Measurements from ENCODE around the gene PRXL2B.
A peak's percentile ranks its signal among the peaks of the same experiment; 100 is the strongest.
"Not testable (repeated sequence)": the region's sequence is repeated elsewhere in the genome, so short reads cannot be mapped to it uniquely, and the experiment has no call there.

PRXL2B gene

GRCh38 chr1:2569703-2570102 is 16.9 kb upstream of the PRXL2B start:
- H3K36me3 ChIP-seq (ENCODE audit: control insufficient read depth in 4 of 4, insufficient read depth in 4 of 4, low read length in 3 of 4); H3K27me3 ChIP-seq (replicated peaks in 2 of 5; ENCODE audit: control insufficient read depth in 4 of 5, insufficient read depth in 5 of 5, low read length in 4 of 5); H3K9me3 ChIP-seq (ENCODE audit: control extremely low read depth in 1 of 5, control insufficient read depth in 4 of 5, insufficient read depth in 2 of 5, low read depth in 1 of 5, low read length in 4 of 5); POLR2A ChIA-PET; H3K4me3 ChIP-seq (ENCODE audit: control insufficient read depth in 1 of 7, extremely low read depth in 1 of 7, insufficient read depth in 4 of 7, low read depth in 2 of 7, low read length in 6 of 7); H3K4me1 ChIP-seq (ENCODE audit: control extremely low read depth in 1 of 4, control insufficient read depth in 4 of 4, insufficient read depth in 4 of 4, low read length in 3 of 4); DNase-seq; H3K27ac ChIP-seq (ENCODE audit: insufficient read depth in 1 of 2, low read depth in 1 of 2, low read length in 2 of 2, poor library complexity in 1 of 2, severe bottlenecking in 2 of 2): not testable (repeated sequence)
- 83% methylated on average over 7 of the region's 13 CpGs for WGBS (ENCODE audit: insufficient coverage)
- CTCF ChIA-PET: interaction anchor here (1.3 to 1.7 kb wide), 2 partner anchors 8 to 15 kb away, joined by 6 read pairs; no protein-coding TSS in a partner anchor

GRCh38 chr1:2570332-2570731 is 16.2 kb upstream of the PRXL2B start:
- Histone ChIP-seq H3K9me3 (ENCODE audit: control extremely low read depth in 1 of 5, control insufficient read depth in 4 of 5, insufficient read depth in 2 of 5, low read depth in 1 of 5, low read length in 4 of 5) (peaks cover 0 to 5% (median 4%) of the 10 kb centered on the region in 5 experiments), H3K27ac (ENCODE audit: insufficient read depth in 1 of 2, low read depth in 1 of 2, low read length in 2 of 2, poor library complexity in 1 of 2, severe bottlenecking in 2 of 2) (no peak overlapping the region), H3K36me3 (ENCODE audit: control insufficient read depth in 4 of 4, insufficient read depth in 4 of 4, low read length in 3 of 4) (no peaks in the 10 kb centered on the region), H3K4me1 (ENCODE audit: control extremely low read depth in 1 of 4, control insufficient read depth in 4 of 4, insufficient read depth in 4 of 4, low read length in 3 of 4) (peaks cover 0 to 5% (median 5%) of the 10 kb centered on the region in 4 experiments), H3K27me3 (replicated peaks in 2 of 5; ENCODE audit: control insufficient read depth in 4 of 5, insufficient read depth in 5 of 5, low read length in 4 of 5) (no peaks in the 10 kb centered on the region), H3K4me3 (ENCODE audit: control insufficient read depth in 1 of 7, extremely low read depth in 1 of 7, insufficient read depth in 4 of 7, low read depth in 2 of 7, low read length in 6 of 7) (no peak overlapping the region)
- 79% methylated on average over 17 of the region's 17 CpGs for WGBS (ENCODE audit: insufficient coverage)
- peak in 2 of 3 donors; percentile 46 to 60 for DNase-seq
- CTCF ChIA-PET: interaction anchor here (1.3 to 2.0 kb wide), 3 partner anchors 8 to 15 kb away, joined by 6 to 10 read pairs (median 6); no protein-coding TSS in a partner anchor
- POLR2A ChIA-PET: interaction anchor here (1.3 kb wide), 1 partner anchor 9 kb away, joined by 3 read pairs; no protein-coding TSS in a partner anchor

GRCh38 chr1:2571348-2571747 is 15.2 kb upstream of the PRXL2B start:
- Histone ChIP-seq H3K27me3 (replicated peaks in 2 of 5; ENCODE audit: control insufficient read depth in 4 of 5, insufficient read depth in 5 of 5, low read length in 4 of 5) (no peaks in the 10 kb centered on the region), H3K9me3 (ENCODE audit: control extremely low read depth in 1 of 5, control insufficient read depth in 4 of 5, insufficient read depth in 2 of 5, low read depth in 1 of 5, low read length in 4 of 5) (peaks cover 0 to 5% (median 4%) of the 10 kb centered on the region in 5 experiments), H3K36me3 (ENCODE audit: control insufficient read depth in 4 of 4, insufficient read depth in 4 of 4, low read length in 3 of 4) (no peaks in the 10 kb centered on the region), H3K4me1 (ENCODE audit: control extremely low read depth in 1 of 4, control insufficient read depth in 4 of 4, insufficient read depth in 4 of 4, low read length in 3 of 4) (peaks cover 0 to 15% (median 13%) of the 10 kb centered on the region in 4 experiments), H3K4me3 (ENCODE audit: control insufficient read depth in 1 of 7, extremely low read depth in 1 of 7, insufficient read depth in 4 of 7, low read depth in 2 of 7, low read length in 6 of 7) (no peak overlapping the region), H3K27ac (ENCODE audit: insufficient read depth in 1 of 2, low read depth in 1 of 2, low read length in 2 of 2, poor library complexity in 1 of 2, severe bottlenecking in 2 of 2) (no peak overlapping the region)
- ChIA-PET POLR2A (interaction anchor here (1.3 kb wide), 1 partner anchor 10 kb away, joined by 3 read pairs; no protein-coding TSS in a partner anchor), CTCF (interaction anchor here (1.7 to 2.0 kb wide), 2 partner anchors 9 to 14 kb away, joined by 6 to 10 read pairs; no protein-coding TSS in a partner anchor)
- no peak for DNase-seq
- 98% methylated on average over 9 of the region's 9 CpGs for WGBS (ENCODE audit: insufficient coverage)

- ChIA-PET POLR2A (no interaction called here), CTCF (interaction anchor here (0.8 to 1.0 kb wide), 2 partner anchors 8 to 12 kb away, joined by 3 to 4 read pairs; no protein-coding TSS in a partner anchor)
- no peak overlapping the region for H3K27ac ChIP-seq (ENCODE audit: insufficient read depth in 1 of 2, low read depth in 1 of 2, low read length in 2 of 2, poor library complexity in 1 of 2, severe bottlenecking in 2 of 2)
- no peaks in the 10 kb centered on the region for H3K27me3 ChIP-seq (replicated peaks in 2 of 5; ENCODE audit: control insufficient read depth in 4 of 5, insufficient read depth in 5 of 5, low read length in 4 of 5)
- no peak for DNase-seq
- peaks cover 0 to 5% (median 4%) of the 10 kb centered on the region in 5 experiments for H3K9me3 ChIP-seq (ENCODE audit: control extremely low read depth in 1 of 5, control insufficient read depth in 4 of 5, insufficient read depth in 2 of 5, low read depth in 1 of 5, low read length in 4 of 5)
- H3K4me1 ChIP-seq (ENCODE audit: control extremely low read depth in 1 of 4, control insufficient read depth in 4 of 4, insufficient read depth in 4 of 4, low read length in 3 of 4): peaks cover 0 to 35% (median 27%) of the 10 kb centered on the region in 4 experiments
- 95% methylated on average over 6 of the region's 8 CpGs for WGBS (ENCODE audit: insufficient coverage)
- H3K4me3 ChIP-seq (ENCODE audit: control insufficient read depth in 1 of 7, extremely low read depth in 1 of 7, insufficient read depth in 4 of 7, low read depth in 2 of 7, low read length in 6 of 7): no peak overlapping the region
- no peaks in the 10 kb centered on the region for H3K36me3 ChIP-seq (ENCODE audit: control insufficient read depth in 4 of 4, insufficient read depth in 4 of 4, low read length in 3 of 4)
These were observed 13.2 kb upstream of the PRXL2B start for GRCh38 chr1:2573250-2573920.

GRCh38 chr1:2574350-2574749 is 12.2 kb upstream of the PRXL2B start:
- WGBS (ENCODE audit: insufficient coverage): 70% methylated on average over 4 of the region's 9 CpGs
- ChIA-PET CTCF (no interaction called here), POLR2A (no interaction called here)

GRCh38 chr1:2575801-2576663 is 10.5 kb upstream of the PRXL2B start:
- Histone ChIP-seq H3K27ac (ENCODE audit: insufficient read depth in 1 of 2, low read depth in 1 of 2, low read length in 2 of 2, poor library complexity in 1 of 2, severe bottlenecking in 2 of 2) (no peak overlapping the region), H3K4me3 (ENCODE audit: control insufficient read depth in 1 of 7, extremely low read depth in 1 of 7, insufficient read depth in 4 of 7, low read depth in 2 of 7, low read length in 6 of 7) (no peak overlapping the region), H3K36me3 (ENCODE audit: control insufficient read depth in 4 of 4, insufficient read depth in 4 of 4, low read length in 3 of 4) (no peaks in the 10 kb centered on the region), H3K27me3 (replicated peaks in 2 of 5; ENCODE audit: control insufficient read depth in 4 of 5, insufficient read depth in 5 of 5, low read length in 4 of 5) (no peaks in the 10 kb centered on the region), H3K9me3 (ENCODE audit: control extremely low read depth in 1 of 5, control insufficient read depth in 4 of 5, insufficient read depth in 2 of 5, low read depth in 1 of 5, low read length in 4 of 5) (peaks cover 0 to 5% (median 4%) of the 10 kb centered on the region in 5 experiments), H3K4me1 (ENCODE audit: control extremely low read depth in 1 of 4, control insufficient read depth in 4 of 4, insufficient read depth in 4 of 4, low read length in 3 of 4) (peaks cover 0 to 39% (median 32%) of the 10 kb centered on the region in 4 experiments)
- ChIA-PET CTCF (interaction anchor here (0.9 kb wide), 1 partner anchor 20 kb away, joined by 3 read pairs; the partner anchor contains the start of gene TNFRSF14), POLR2A (no interaction called here)
- DNase-seq: peak in 1 of 3 donors; percentile 13
- WGBS (ENCODE audit: insufficient coverage): 89% methylated on average over 20 of the region's 23 CpGs

More at GRCh38 chr1:2574350-2574749, 12.2 kb upstream of the PRXL2B start:
- Histone ChIP-seq H3K36me3 (ENCODE audit: control insufficient read depth in 4 of 4, insufficient read depth in 4 of 4, low read length in 3 of 4) (no peaks in the 10 kb centered on the region), H3K4me3 (ENCODE audit: control insufficient read depth in 1 of 7, extremely low read depth in 1 of 7, insufficient read depth in 4 of 7, low read depth in 2 of 7, low read length in 6 of 7) (no peak overlapping the region), H3K9me3 (ENCODE audit: control extremely low read depth in 1 of 5, control insufficient read depth in 4 of 5, insufficient read depth in 2 of 5, low read depth in 1 of 5, low read length in 4 of 5) (peaks cover 0 to 5% (median 4%) of the 10 kb centered on the region in 5 experiments), H3K4me1 (ENCODE audit: control extremely low read depth in 1 of 4, control insufficient read depth in 4 of 4, insufficient read depth in 4 of 4, low read length in 3 of 4) (peaks cover 0 to 43% (median 34%) of the 10 kb centered on the region in 4 experiments), H3K27me3 (replicated peaks in 2 of 5; ENCODE audit: control insufficient read depth in 4 of 5, insufficient read depth in 5 of 5, low read length in 4 of 5) (no peaks in the 10 kb centered on the region), H3K27ac (ENCODE audit: insufficient read depth in 1 of 2, low read depth in 1 of 2, low read length in 2 of 2, poor library complexity in 1 of 2, severe bottlenecking in 2 of 2) (no peak overlapping the region)
- no peak for DNase-seq

All from common myeloid progenitor, CD34-positive (primary cell).